Breast epithelium (tissue), 4 donors: ENCODE measurements around the gene SMAD1. TPM values are rescaled to one million over a fixed set of nuclear protein-coding genes. Genes with fewer than 3 reads are reported as not detected.

Experiments used
- DNase-seq, 2 donors: peaks; one replicate each; pipeline ENCODE4 v3.0.0-alpha.2; 2019; ENCODE audit warnings: low spot score in 2 of 2
- H3K27ac ChIP-seq, 2 donors: fragments of 200-600 bp; sonication (generic) in 1 of 2; one replicate each; pipeline ENCODE4 v1.5.1; 2016 to 2019; ENCODE audit warnings: mild to moderate bottlenecking in 1 of 2
- H3K27me3 ChIP-seq, 2 donors: fragments of 200-600 bp; sonication (generic) in 1 of 2; one replicate each; pipeline versions ENCODE4 v1.5.1 to v1.6.0; 2017 to 2019; ENCODE audit warnings: control low read depth in 1 of 2, mild to moderate bottlenecking in 1 of 2
- H3K36me3 ChIP-seq: fragments of 200-600 bp; one replicate; pipeline ENCODE4 v1.5.1; 2019
- H3K4me1 ChIP-seq, 2 donors: fragments of 200-600 bp; sonication (generic); one replicate each; pipeline ENCODE4 v1.5.1; 2016 to 2019; ENCODE audit warnings: control low read depth in 1 of 2
- H3K4me3 ChIP-seq, 3 donors: fragments of 200-600 bp; sonication (generic); 1 replicate in 2 of 3; 2 replicates in 1 of 3; pipeline ENCODE4 v1.5.1; 2016 to 2019; ENCODE audit warnings: mild to moderate bottlenecking in 3 of 3, moderate library complexity in 2 of 3
- H3K9me3 ChIP-seq, 2 donors: fragments of 200-600 bp; sonication (generic) in 1 of 2; one replicate each; pipeline ENCODE4 v1.5.1; 2016 to 2019; ENCODE audit warnings: control low read depth in 1 of 2
- CTCF ChIP-seq, 3 donors: fragments of 450-650 bp; IDR thresholded peaks; one replicate each; pipeline ENCODE4 v1.5.1; 2016 to 2017; ENCODE audit warnings: antibody characterized with exemption in 3 of 3, mild to moderate bottlenecking in 3 of 3, moderate library complexity in 3 of 3
- POLR2A ChIP-seq: fragments of 450-650 bp; IDR thresholded peaks from one replicate; pipeline ENCODE4 v1.6.1; 2016; ENCODE audit warnings: antibody characterized with exemption, mild to moderate bottlenecking, moderate library complexity
- POLR2AphosphoS5 ChIP-seq, 3 donors: sonication (generic); formaldehyde crosslinking; IDR thresholded peaks; one replicate each; pipeline ENCODE4 v1.6.1; 2017; ENCODE audit warnings: antibody characterized with exemption in 3 of 3
- intact Hi-C: fragments of 100-400 bp; cut with DNase I; formaldehyde crosslinking; loops from one replicate; pipeline ENCODE4 v1.15.1; 2023; ENCODE audit warnings: low total_unique reads
- total RNA-seq, 3 donors: library from RNA; depleted of rRNA; stranded (reverse); fragments of >200 nt; gene quantifications; one replicate each; pipeline ENCODE4 v1.1.0, GENCODE V29; 2016

Gene SMAD1
- total RNA-seq, 3 donors from 2014 or later = 19.5 to 62.8 (median 43.6) TPM

- Histone ChIP-seq H3K27ac (no peak overlapping the region), H3K36me3 (no peaks in the 10 kb centered on the region), H3K4me1 (no peaks in the 10 kb centered on the region), H3K9me3 (no peaks in the 10 kb centered on the region), H3K4me3 (no peak overlapping the region), H3K27me3 (no peaks in the 10 kb centered on the region)
- TF ChIP-seq POLR2A (no peak), CTCF (IDR thresholded peaks at IDR 0.05) (no peak), POLR2AphosphoS5 (IDR thresholded peaks at IDR 0.05) (no peak)
- intact Hi-C loops = no loop called here
- DNase-seq = no peak
These were observed 53.5 kb downstream of the SMAD1 start for GRCh38 chr4:145535202-145535601.

- no peak for DNase-seq
- Histone ChIP-seq H3K4me1 (peaks cover 0 to under 1% of the 10 kb centered on the region in 2 donors), H3K4me3 (no peak overlapping the region), H3K9me3 (no peaks in the 10 kb centered on the region), H3K27me3 (no peaks in the 10 kb centered on the region), H3K27ac (no peak overlapping the region), H3K36me3 (no peaks in the 10 kb centered on the region)
- intact Hi-C loops = no loop called here
- TF ChIP-seq POLR2A (no peak), CTCF (IDR thresholded peaks at IDR 0.05) (no peak), POLR2AphosphoS5 (IDR thresholded peaks at IDR 0.05) (no peak)
These were observed 54.4 kb downstream of the SMAD1 start for GRCh38 chr4:145536044-145536443.

- Histone ChIP-seq H3K9me3 (no peaks in the 10 kb centered on the region), H3K4me3 (no peak overlapping the region), H3K27ac (no peak overlapping the region), H3K4me1 (peaks cover 0 to 3% of the 10 kb centered on the region in 2 donors), H3K36me3 (no peaks in the 10 kb centered on the region), H3K27me3 (no peaks in the 10 kb centered on the region)
- TF ChIP-seq POLR2AphosphoS5 (IDR thresholded peaks at IDR 0.05) = no peak
- no peak for TF ChIP-seq CTCF (IDR thresholded peaks at IDR 0.05)
- TF ChIP-seq POLR2A = no peak
- intact Hi-C loops = no loop called here
- DNase-seq = no peak
These were observed 56.9 kb downstream of the SMAD1 start for GRCh38 chr4:145538596-145538995.

GRCh38 chr4:145539671-145540070 lies 58.0 kb downstream of the SMAD1 start:
- intact Hi-C loops = no loop called here
- Histone ChIP-seq H3K27me3 (no peaks in the 10 kb centered on the region), H3K36me3 (no peaks in the 10 kb centered on the region), H3K4me1 (peaks cover 0 to 3% of the 10 kb centered on the region in 2 donors), H3K27ac (no peak overlapping the region), H3K9me3 (no peaks in the 10 kb centered on the region), H3K4me3 (no peak overlapping the region)
- no peak for TF ChIP-seq POLR2A
- TF ChIP-seq CTCF (IDR thresholded peaks at IDR 0.05) = no peak
- TF ChIP-seq POLR2AphosphoS5 (IDR thresholded peaks at IDR 0.05) = no peak
- no peak for DNase-seq

- Histone ChIP-seq H3K4me3 (no peak overlapping the region), H3K27me3 (no peaks in the 10 kb centered on the region), H3K27ac (no peak overlapping the region), H3K9me3 (no peaks in the 10 kb centered on the region), H3K4me1 (peaks cover 0 to 3% of the 10 kb centered on the region in 2 donors), H3K36me3 (no peaks in the 10 kb centered on the region)
- intact Hi-C loops = no loop called here
- TF ChIP-seq CTCF (IDR thresholded peaks at IDR 0.05) (no peak), POLR2A (no peak)
- no peak for DNase-seq
These were observed 58.6 kb downstream of the SMAD1 start for GRCh38 chr4:145540235-145540634.
